HCT116 (cell line): ENCODE results near the gene FAM168B. TPM values are rescaled to one million over a fixed set of nuclear protein-coding genes. Genes with fewer than 3 reads are reported as not detected.

ENCODE experiments used
- ATAC-seq: fragments of 200-7000 bp; cut with Tn5 transposase; 2 replicates; pipeline ENCODE4 v1.9.1; 2020; ENCODE audit warnings: mild to moderate bottlenecking, moderate library complexity
- BruUV-seq: library from RNA; stranded (reverse); fragments of 400-500 nt; replicated peaks from 2 replicates; lab custom pipeline; 2021; lab: Mats Ljungman, UMichigan
- CTCF ChIA-PET: fragments of 300-600 bp; sonication (Branson Sonifier 250); formaldehyde crosslinking; loops from one replicate; lab custom pipeline; 2021; ENCODE audit warnings: antibody characterized with exemption; lab: Charles Lee
- POLR2A ChIA-PET: fragments of 300-600, 350-600 bp; sonication (Branson Sonifier 250); formaldehyde crosslinking; loops from one replicate; lab custom pipeline; 2021; ENCODE audit warnings: antibody characterized with exemption; lab: Charles Lee
- RAD21 ChIA-PET, 2 experiments: fragments of 300-600 bp; sonication (Branson Sonifier 250); formaldehyde crosslinking; loops; one replicate each; lab custom pipeline; 2023; ENCODE audit warnings: low total read pairs in 2 of 2; ENCODE audit not compliant: uncharacterized antibody in 2 of 2, unreplicated experiment in 2 of 2, low non-redundant PET in 1 of 2; lab: Charles Lee
- DNase-seq: peaks from one replicate; pipeline ENCODE4 v3.0.0-alpha.2; 2010; ENCODE audit warnings: low read depth, low spot score
- H2AFZ ChIP-seq: fragments of 200-600 bp; shearing (Covaris generic), sonication (generic); 2 replicates; pipeline ENCODE4 v1.6.1; 2017; ENCODE audit warnings: low read depth, mixed run types, mixed read lengths, antibody characterized with exemption, low read length; ENCODE audit not compliant: poor library complexity, severe bottlenecking
- H3K27ac ChIP-seq: 2 replicates; pipeline ENCODE4 v1.5.1; 2012; ENCODE audit warnings: low read depth, low read length
- H3K27me3 ChIP-seq: fragments of 200-600 bp; sonication (generic); 2 replicates; pipeline ENCODE4 v1.6.1; 2016; ENCODE audit warnings: mixed run types, low read length, mixed read lengths; ENCODE audit not compliant: insufficient read depth
- H3K36me3 ChIP-seq, 2 experiments: fragments of 200-500 bp in 1 of 2; fragments of 200-600 bp in 1 of 2; sonication (Bioruptor generic) in 1 of 2; sonication (generic) in 1 of 2; 2 replicates each; pipeline versions ENCODE4 v1.5.1 to v1.6.1; 2014 to 2016; ENCODE audit warnings: low read length in 2 of 2, inconsistent platforms in 1 of 2, mixed read lengths in 1 of 2, mixed run types in 1 of 2; ENCODE audit not compliant: insufficient read depth in 2 of 2, control insufficient read depth in 1 of 2
- H3K4me1 ChIP-seq, 2 experiments: fragments of 200-600 bp in 1 of 2; sonication (generic) in 1 of 2; 2 replicates each; pipeline versions ENCODE4 v1.5.1 to v1.6.1; 2012 to 2017; ENCODE audit warnings: low read length in 2 of 2, inconsistent platforms in 1 of 2, mild to moderate bottlenecking in 1 of 2, mixed read lengths in 1 of 2, mixed run types in 1 of 2, moderate library complexity in 1 of 2; ENCODE audit not compliant: insufficient read depth in 2 of 2, control insufficient read depth in 1 of 2
- H3K4me2 ChIP-seq: fragments of 200-600 bp; sonication (generic); 2 replicates; pipeline ENCODE4 v1.6.1; 2017; ENCODE audit warnings: mixed run types, low read length, mixed read lengths
- H3K4me3 ChIP-seq, 2 experiments: fragments of 200-600 bp in 1 of 2; sonication (generic) in 1 of 2; replicated peaks in 1 of 2; 2 replicates each; pipeline ENCODE4 v1.5.1; 2011 to 2016; ENCODE audit warnings: low read length in 2 of 2, control low read depth in 1 of 2, low read depth in 1 of 2, mild to moderate bottlenecking in 1 of 2, mixed read lengths in 1 of 2, mixed run types in 1 of 2
- H3K79me2 ChIP-seq: fragments of 200-600 bp; sonication (generic); 2 replicates; pipeline ENCODE4 v1.6.1; 2017; ENCODE audit warnings: mild to moderate bottlenecking, mixed run types, low read length, moderate library complexity, mixed read lengths; ENCODE audit not compliant: insufficient read depth
- H3K9ac ChIP-seq: fragments of 200-600 bp; sonication (generic); 2 replicates; pipeline ENCODE4 v1.6.1; 2016; ENCODE audit warnings: low read length, mixed read lengths
- H3K9me2 ChIP-seq: fragments of 200-600 bp; sonication (generic), shearing (Covaris generic); 2 replicates; pipeline ENCODE4 v1.6.1; 2017; ENCODE audit warnings: mixed run types, mild to moderate bottlenecking, moderate library complexity; ENCODE audit not compliant: insufficient read depth
- H3K9me3 ChIP-seq, 2 experiments: fragments of 200-500 bp in 1 of 2; fragments of 200-600 bp in 1 of 2; sonication (Bioruptor generic) in 1 of 2; sonication (generic) in 1 of 2; 2 replicates each; pipeline ENCODE4 v1.6.1; 2014 to 2017; ENCODE audit warnings: low read length in 2 of 2, mixed read lengths in 2 of 2, inconsistent platforms in 1 of 2, low read depth in 1 of 2, mild to moderate bottlenecking in 1 of 2, mixed run types in 1 of 2, moderate library complexity in 1 of 2; ENCODE audit not compliant: control insufficient read depth in 1 of 2, insufficient read depth in 1 of 2
- H4K20me1 ChIP-seq: fragments of 200-600 bp; sonication (generic), shearing (Covaris generic); 2 replicates; pipeline ENCODE4 v1.6.1; 2017; ENCODE audit warnings: mixed run types, mild to moderate bottlenecking, moderate library complexity; ENCODE audit not compliant: insufficient read depth
- CEBPB ChIP-seq: IDR thresholded peaks from 2 replicates; pipeline ENCODE4 v1.6.1; 2012; ENCODE audit warnings: low read depth
- EGR1 ChIP-seq: IDR thresholded peaks from 2 replicates; pipeline ENCODE4 v1.6.1; 2012; ENCODE audit warnings: low read depth
- ELF1 ChIP-seq: IDR thresholded peaks from 2 replicates; pipeline ENCODE4 v1.6.1; 2012; ENCODE audit warnings: low read depth, borderline replicate concordance
- EZH2phosphoT487 ChIP-seq: fragments of 200-600 bp; IDR thresholded peaks from 2 replicates; pipeline ENCODE4 v1.6.1; 2018; ENCODE audit warnings: antibody characterized with exemption, borderline replicate concordance
- FOSL1 ChIP-seq: IDR thresholded peaks from 2 replicates; pipeline ENCODE4 v1.6.1; 2012; ENCODE audit warnings: low read depth
- POLR2A ChIP-seq: IDR thresholded peaks from 2 replicates; pipeline ENCODE4 v1.7.0; 2011; ENCODE audit warnings: borderline replicate concordance; ENCODE audit not compliant: insufficient read depth, insufficient read length; ENCODE audit errors: extremely low read depth
- SRF ChIP-seq: IDR thresholded peaks from 2 replicates; pipeline ENCODE4 v1.6.1; 2012; ENCODE audit warnings: low read depth
- TCF7L2 ChIP-seq: IDR thresholded peaks from 2 replicates; pipeline ENCODE4 v1.7.0; 2011; ENCODE audit warnings: borderline replicate concordance, inconsistent platforms; ENCODE audit not compliant: insufficient read depth, insufficient read length; ENCODE audit errors: extremely low read depth
- YY1 ChIP-seq: IDR thresholded peaks from 2 replicates; pipeline ENCODE4 v1.6.1; 2011; ENCODE audit warnings: low read length, low read depth, moderate library complexity, mild to moderate bottlenecking; ENCODE audit not compliant: insufficient replicate concordance; ENCODE audit errors: extremely low read depth
- ZNF274 ChIP-seq: fragments of 200-500 bp; sonication (Bioruptor generic); IDR thresholded peaks from 2 replicates; pipeline ENCODE4 v1.6.1; 2014; ENCODE audit warnings: mild to moderate bottlenecking, low read depth, low read length, inconsistent platforms
- intact Hi-C: fragments of 100-400 bp; cut with micrococcal nuclease; formaldehyde crosslinking; loops from 2 replicates; pipeline ENCODE4 v1.10.0; 2022
- total RNA-seq: library from RNA; stranded (reverse); gene quantifications from one replicate; pipeline ENCODE4 v1.2.1, GENCODE V29; 2021; ENCODE audit not compliant: unreplicated experiment
- TF ChIP-seq, protein P1 (sequence below): IDR thresholded peaks from 2 replicates; pipeline ENCODE4 v1.6.1; 2012; ENCODE audit warnings: low read depth
- TF ChIP-seq, protein P2 (sequence below): IDR thresholded peaks from 2 replicates; pipeline ENCODE4 v1.6.1; 2012
- TF ChIP-seq, protein P3 (sequence below): IDR thresholded peaks from 2 replicates; pipeline ENCODE4 v1.6.1; 2012

FAM168B gene
- total RNA-seq, 1 experiment from 2014 or later = 94.5 TPM

- Histone ChIP-seq H3K4me2 (no peak overlapping the region), H3K9ac (no peak overlapping the region), H3K27me3 (no peaks in the 10 kb centered on the region), H3K9me2 (no peaks in the 10 kb centered on the region), H3K4me1 (no peaks in the 10 kb centered on the region), H3K79me2 (no peaks in the 10 kb centered on the region), H4K20me1 (no peaks in the 10 kb centered on the region), H3K27ac (no peak overlapping the region), H2AFZ (no peak overlapping the region), H3K4me3 (no peak overlapping the region), H3K9me3 (no peaks in the 10 kb centered on the region; a peak in 1 of 4 replicates), H3K36me3 (no peaks in the 10 kb centered on the region)
- POLR2A ChIA-PET = no interaction called here
- intact Hi-C loops = no loop called here
- CTCF ChIA-PET = no interaction called here
- TF ChIP-seq EZH2phosphoT487 = no peak
- TF ChIP-seq, protein P1, sequence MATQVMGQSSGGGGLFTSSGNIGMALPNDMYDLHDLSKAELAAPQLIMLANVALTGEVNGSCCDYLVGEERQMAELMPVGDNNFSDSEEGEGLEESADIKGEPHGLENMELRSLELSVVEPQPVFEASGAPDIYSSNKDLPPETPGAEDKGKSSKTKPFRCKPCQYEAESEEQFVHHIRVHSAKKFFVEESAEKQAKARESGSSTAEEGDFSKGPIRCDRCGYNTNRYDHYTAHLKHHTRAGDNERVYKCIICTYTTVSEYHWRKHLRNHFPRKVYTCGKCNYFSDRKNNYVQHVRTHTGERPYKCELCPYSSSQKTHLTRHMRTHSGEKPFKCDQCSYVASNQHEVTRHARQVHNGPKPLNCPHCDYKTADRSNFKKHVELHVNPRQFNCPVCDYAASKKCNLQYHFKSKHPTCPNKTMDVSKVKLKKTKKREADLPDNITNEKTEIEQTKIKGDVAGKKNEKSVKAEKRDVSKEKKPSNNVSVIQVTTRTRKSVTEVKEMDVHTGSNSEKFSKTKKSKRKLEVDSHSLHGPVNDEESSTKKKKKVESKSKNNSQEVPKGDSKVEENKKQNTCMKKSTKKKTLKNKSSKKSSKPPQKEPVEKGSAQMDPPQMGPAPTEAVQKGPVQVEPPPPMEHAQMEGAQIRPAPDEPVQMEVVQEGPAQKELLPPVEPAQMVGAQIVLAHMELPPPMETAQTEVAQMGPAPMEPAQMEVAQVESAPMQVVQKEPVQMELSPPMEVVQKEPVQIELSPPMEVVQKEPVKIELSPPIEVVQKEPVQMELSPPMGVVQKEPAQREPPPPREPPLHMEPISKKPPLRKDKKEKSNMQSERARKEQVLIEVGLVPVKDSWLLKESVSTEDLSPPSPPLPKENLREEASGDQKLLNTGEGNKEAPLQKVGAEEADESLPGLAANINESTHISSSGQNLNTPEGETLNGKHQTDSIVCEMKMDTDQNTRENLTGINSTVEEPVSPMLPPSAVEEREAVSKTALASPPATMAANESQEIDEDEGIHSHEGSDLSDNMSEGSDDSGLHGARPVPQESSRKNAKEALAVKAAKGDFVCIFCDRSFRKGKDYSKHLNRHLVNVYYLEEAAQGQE = no peak
- TF ChIP-seq, protein P2, sequence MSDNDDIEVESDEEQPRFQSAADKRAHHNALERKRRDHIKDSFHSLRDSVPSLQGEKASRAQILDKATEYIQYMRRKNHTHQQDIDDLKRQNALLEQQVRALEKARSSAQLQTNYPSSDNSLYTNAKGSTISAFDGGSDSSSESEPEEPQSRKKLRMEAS = no peak
- no peak for TF ChIP-seq SRF
- TF ChIP-seq CEBPB = no peak
- TF ChIP-seq ZNF274 = no peak
- TF ChIP-seq EGR1 = no peak
- no peak for TF ChIP-seq TCF7L2
- no peak for TF ChIP-seq POLR2A
- TF ChIP-seq FOSL1 = no peak
- TF ChIP-seq, protein P3, sequence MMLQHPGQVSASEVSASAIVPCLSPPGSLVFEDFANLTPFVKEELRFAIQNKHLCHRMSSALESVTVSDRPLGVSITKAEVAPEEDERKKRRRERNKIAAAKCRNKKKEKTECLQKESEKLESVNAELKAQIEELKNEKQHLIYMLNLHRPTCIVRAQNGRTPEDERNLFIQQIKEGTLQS = no peak
- no peak for TF ChIP-seq YY1
- no peak for TF ChIP-seq ELF1
- RAD21 ChIA-PET = no interaction called here
- ATAC-seq (no peak), DNase-seq (no peak)
- no TSS peak for BruUV-seq
These were observed 62.7 kb downstream of the FAM168B start for GRCh38 chr2:131030478-131030971.
